ENCODE measurements around the gene ANKMY1. TPM values are rescaled to one million over a fixed set of nuclear protein-coding genes. Genes with fewer than 3 reads are reported as not detected.

The ANKMY1 gene
- total RNA-seq, 3 donors from 2014 or later (not counting 1 experiment from before 2014, with no cell fraction given) = 43.8 to 51.5 (median 46.6) TPM

GRCh38 chr2:240457223-240458043, 100.4 kb downstream of the ANKMY1 start:
- DNase-seq = no peak
- Histone ChIP-seq H3K27ac (ENCODE audit: low read length) (no peak overlapping the region), H3K9me3 (ENCODE audit: control insufficient read depth, insufficient read depth, low read length) (no peaks in the 10 kb centered on the region), H3K4me1 (ENCODE audit: control insufficient read depth, insufficient read depth, low read length) (peaks cover 6% of the 10 kb centered on the region), H3K36me3 (ENCODE audit: control insufficient read depth, insufficient read depth, low read length) (no peaks in the 10 kb centered on the region), H3K4me3 (ENCODE audit: low read length) (no peak overlapping the region), H3K27me3 (ENCODE audit: control insufficient read depth, insufficient read depth, low read length) (peaks cover 14% of the 10 kb centered on the region)
- Mint-ChIP-seq H3K9me3 (no peaks in the 10 kb centered on the region), H3K4me1 (peaks cover 5 to 12% of the 10 kb centered on the region in 2 donors), H3K27ac (no peak overlapping the region), H3K27me3 (ENCODE audit: low read depth in 2 of 2) (peaks cover 12 to 17% of the 10 kb centered on the region in 2 donors), H3K4me3 (peak overlapping the region; percentile 40), H3K36me3 (no peaks in the 10 kb centered on the region)
- no peak for ATAC-seq
- no peak for TF ChIP-seq CTCF (IDR thresholded peaks at IDR 0.05)
- WGBS (ENCODE audit: insufficient coverage) = 84% methylated on average over 22 of the region's 22 CpGs
- intact Hi-C loops (cut with micrococcal nuclease) = no loop called here

DNA sequence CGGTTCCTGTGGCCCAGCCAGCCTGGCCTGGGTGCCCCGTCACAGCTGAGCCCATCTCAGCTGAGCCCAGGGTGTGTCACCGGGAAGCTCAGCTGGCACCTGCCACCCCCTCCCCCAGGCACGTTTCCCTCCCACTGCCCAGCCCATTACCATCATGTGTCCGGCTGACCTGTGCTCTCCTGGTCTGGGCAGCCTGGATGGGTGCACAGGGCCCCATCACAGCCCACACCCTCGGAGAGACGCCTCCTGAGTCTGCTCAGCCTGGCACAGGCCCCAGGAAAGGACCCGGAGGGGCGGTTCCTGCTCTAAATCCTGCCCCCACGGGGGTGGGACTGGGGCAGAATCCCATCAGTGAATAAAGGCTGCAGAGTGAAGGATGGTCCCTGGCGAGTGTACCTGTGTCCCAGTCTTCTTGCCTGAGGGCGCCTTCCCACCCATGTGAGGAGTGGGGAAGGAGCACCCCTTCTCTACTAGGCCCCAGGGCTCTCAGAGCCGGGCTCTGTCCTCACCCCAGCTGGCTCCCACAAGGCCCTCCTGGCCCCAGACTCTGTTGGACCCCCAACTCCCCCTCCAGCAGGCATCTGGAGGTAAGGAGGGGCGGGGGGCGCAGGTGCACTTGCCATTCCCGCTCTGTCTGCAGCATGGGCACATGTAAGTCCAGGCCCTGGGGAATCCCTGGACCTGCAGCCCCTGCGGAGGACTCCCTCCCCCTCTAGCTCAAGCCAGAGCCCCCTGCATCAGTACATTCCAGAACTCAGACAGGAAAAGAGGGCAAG, 101.2 kb downstream of the ANKMY1 start:
- H3K9me3 ChIP-seq (ENCODE audit: control insufficient read depth, insufficient read depth, low read length) = no peaks in the 10 kb centered on the region
- Mint-ChIP-seq H3K27me3 (ENCODE audit: low read depth in 2 of 2) (peaks cover 12 to 22% of the 10 kb centered on the region in 2 donors), H3K9me3 (no peaks in the 10 kb centered on the region)

GRCh38 chr2:240455647-240456446, 101.9 kb downstream of the ANKMY1 start:
- DNase-seq = no peak
- peaks cover 29% of the 10 kb centered on the region for H3K27me3 ChIP-seq (ENCODE audit: control insufficient read depth, insufficient read depth, low read length)
- peaks cover 5 to 17% of the 10 kb centered on the region in 2 donors for H3K4me1 Mint-ChIP-seq

More for the DNA sequence above, 101.2 kb downstream of the ANKMY1 start:
- peaks cover 5 to 17% of the 10 kb centered on the region in 2 donors for H3K4me1 Mint-ChIP-seq
- no peak overlapping the region for H3K27ac Mint-ChIP-seq
- no peak overlapping the region for H3K4me3 Mint-ChIP-seq
- no peaks in the 10 kb centered on the region for H3K36me3 Mint-ChIP-seq
- no peak for DNase-seq
- peaks cover 22% of the 10 kb centered on the region for H3K27me3 ChIP-seq (ENCODE audit: control insufficient read depth, insufficient read depth, low read length)
- H3K4me3 ChIP-seq (ENCODE audit: low read length) = no peak overlapping the region
- peaks cover 13% of the 10 kb centered on the region for H3K4me1 ChIP-seq (ENCODE audit: control insufficient read depth, insufficient read depth, low read length)
- H3K36me3 ChIP-seq (ENCODE audit: control insufficient read depth, insufficient read depth, low read length) = no peaks in the 10 kb centered on the region
- no peak for TF ChIP-seq CTCF (IDR thresholded peaks at IDR 0.05)
- H3K27ac ChIP-seq (ENCODE audit: low read length) = no peak overlapping the region
- 80% methylated on average over 17 of the region's 17 CpGs for WGBS (ENCODE audit: insufficient coverage)
- intact Hi-C loops (cut with micrococcal nuclease) = no loop called here
- ATAC-seq = no peak

More at GRCh38 chr2:240455647-240456446, 101.9 kb downstream of the ANKMY1 start:
- Mint-ChIP-seq H3K27me3 (ENCODE audit: low read depth in 2 of 2) (peaks cover 12 to 27% of the 10 kb centered on the region in 2 donors), H3K4me3 (no peak overlapping the region), H3K36me3 (no peaks in the 10 kb centered on the region), H3K27ac (no peak overlapping the region), H3K9me3 (no peaks in the 10 kb centered on the region)
- Histone ChIP-seq H3K4me1 (ENCODE audit: control insufficient read depth, insufficient read depth, low read length) (peaks cover 13% of the 10 kb centered on the region), H3K27ac (ENCODE audit: low read length) (no peak overlapping the region), H3K36me3 (ENCODE audit: control insufficient read depth, insufficient read depth, low read length) (no peaks in the 10 kb centered on the region), H3K4me3 (ENCODE audit: low read length) (no peak overlapping the region), H3K9me3 (ENCODE audit: control insufficient read depth, insufficient read depth, low read length) (no peaks in the 10 kb centered on the region)
- 6% methylated on average over 55 of the region's 55 CpGs for WGBS (ENCODE audit: insufficient coverage)
- no peak for TF ChIP-seq CTCF (IDR thresholded peaks at IDR 0.05)
- no peak for ATAC-seq
- intact Hi-C loops (cut with micrococcal nuclease) = no loop called here

Data from natural killer cell (primary cell).